DMS114 treated with DMSO at 0.1 percent for 48 hours (cell line): ENCODE data around the gene ZC3H13.

Source experiments
- DNase-seq: peaks from one replicate; lab custom pipeline; 2025; ENCODE audit not compliant: unreplicated experiment; lab: John Stamatoyannopoulos, UW

Gene ZC3H13

GRCh38 chr13:45907503-45907902, 145.0 kb downstream of the ZC3H13 start:
- DNase-seq = no peak
